Activated CD4-positive, alpha-beta T cell treated with anti-CD3 and anti-CD28 coated beads for 24 hours (primary cell): ENCODE measurements around the gene TNFAIP2.
"Not testable (repeated sequence)": the region's sequence is repeated elsewhere in the genome, so short reads cannot be mapped to it uniquely, and the experiment has no call there.

Experiments
- DNase-seq, 2 donors: peaks; one replicate each; pipeline ENCODE4 v3.0.0-alpha.2; 2020; ENCODE audit warnings: low read depth in 2 of 2

Gene TNFAIP2

DNA sequence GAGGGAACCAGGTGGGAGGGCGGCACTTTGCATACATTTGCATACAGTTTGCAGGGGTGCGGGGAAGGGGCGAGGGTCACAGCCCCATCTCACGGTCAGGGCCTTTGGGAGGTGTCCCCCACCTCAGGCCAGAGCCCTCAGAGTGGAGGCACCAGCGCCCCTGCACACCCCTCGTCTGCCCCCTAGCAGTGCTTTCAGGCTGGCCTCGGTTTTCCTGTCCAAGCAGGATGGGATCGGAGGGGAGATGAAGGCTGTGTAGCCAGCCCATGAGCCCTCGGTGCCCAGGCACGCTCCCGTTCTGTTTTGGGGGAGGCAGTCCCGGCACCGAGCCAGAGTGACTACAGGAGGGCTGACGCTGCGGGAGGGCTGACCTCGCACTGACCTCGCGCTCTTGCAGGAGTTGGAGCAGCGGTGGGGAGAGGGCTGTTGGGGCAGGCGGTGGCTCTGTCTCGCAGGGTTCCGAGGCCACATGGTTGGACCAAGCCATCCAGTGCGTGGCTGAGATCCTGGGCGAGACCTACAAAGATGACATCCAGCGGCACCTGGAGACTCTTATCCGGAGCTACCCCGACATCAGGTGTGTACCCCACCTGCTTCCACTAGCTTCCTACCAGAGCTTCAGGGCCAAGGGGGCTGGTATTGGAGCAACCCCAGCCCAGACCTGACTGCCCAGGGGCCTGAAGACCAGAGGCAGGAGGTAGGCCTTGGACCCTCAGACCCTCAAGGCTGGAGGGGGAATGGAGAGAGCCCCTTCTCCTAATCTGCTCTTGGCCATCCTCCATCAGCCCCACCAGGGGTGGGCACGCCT, 15.1 kb upstream of the TNFAIP2 start:
- no peak for DNase-seq

DNA sequence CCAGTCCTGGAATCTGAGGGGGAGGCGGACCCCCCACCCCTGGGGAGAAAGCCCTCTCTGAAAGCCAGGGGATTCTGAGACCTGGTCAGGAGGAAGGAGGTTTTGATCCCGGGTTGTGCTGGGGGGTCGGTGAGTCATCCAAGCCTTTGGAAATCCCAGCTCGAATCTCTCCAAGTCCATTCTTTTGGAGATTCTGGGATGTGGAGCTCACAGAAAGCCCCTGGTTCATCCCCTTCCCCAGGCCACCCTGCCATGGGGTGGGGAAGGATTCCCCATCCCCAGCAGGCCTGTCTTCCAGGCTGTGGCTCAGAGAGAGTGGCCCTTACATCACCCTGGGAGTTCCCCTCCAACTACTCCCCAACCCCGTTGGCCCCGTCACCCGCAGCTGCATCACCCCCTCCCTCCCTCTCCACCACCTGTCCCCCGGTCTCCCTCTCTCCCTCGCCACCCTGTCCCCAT, 14.5 kb upstream of the TNFAIP2 start:
- no peak for DNase-seq

DNA sequence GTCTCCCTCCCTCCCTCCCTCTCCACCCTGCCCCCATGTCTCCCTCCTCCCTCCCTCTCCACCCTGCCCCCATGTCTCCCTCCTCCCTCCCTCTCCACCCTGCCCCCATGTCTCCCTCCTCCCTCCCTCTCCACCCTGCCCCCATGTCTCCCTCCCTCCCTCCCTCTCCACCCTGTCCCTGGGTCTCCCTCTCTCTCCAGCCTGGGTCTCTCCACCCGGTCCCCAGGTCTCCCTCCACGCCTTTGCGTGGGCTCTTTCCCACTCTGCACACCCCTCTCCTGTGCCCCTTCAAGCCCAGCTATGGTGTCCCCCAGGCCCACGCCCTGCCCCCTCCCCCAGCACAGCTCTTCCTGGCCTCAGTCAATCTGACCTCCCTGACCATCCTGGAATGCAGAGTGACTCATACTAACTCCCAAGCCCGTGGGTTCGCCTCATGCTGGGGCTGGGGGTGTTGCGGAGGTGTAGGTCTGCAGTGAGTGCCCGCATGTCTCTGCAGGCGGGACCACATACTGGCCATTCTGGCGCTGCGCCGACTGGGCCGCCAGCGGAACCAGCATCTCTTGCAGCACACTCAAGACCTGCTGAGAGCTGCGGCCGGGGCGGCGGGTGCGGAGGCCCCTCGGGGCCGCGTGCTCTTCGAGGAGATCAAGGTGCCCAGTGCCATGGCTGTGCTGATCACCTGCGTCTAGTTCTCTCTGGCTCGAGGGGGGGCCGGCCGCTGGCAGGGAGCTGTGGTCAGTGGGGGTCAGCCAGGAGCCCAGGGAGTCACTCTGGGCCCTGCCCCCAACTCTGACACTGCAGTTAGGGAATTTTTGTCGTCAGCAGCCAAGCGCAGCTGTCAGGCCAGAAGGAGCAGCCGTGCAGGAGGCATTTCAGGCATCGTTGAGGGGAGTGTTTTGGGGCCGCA, 13.5 kb upstream of the TNFAIP2 start:
- DNase-seq, result no peak

DNA sequence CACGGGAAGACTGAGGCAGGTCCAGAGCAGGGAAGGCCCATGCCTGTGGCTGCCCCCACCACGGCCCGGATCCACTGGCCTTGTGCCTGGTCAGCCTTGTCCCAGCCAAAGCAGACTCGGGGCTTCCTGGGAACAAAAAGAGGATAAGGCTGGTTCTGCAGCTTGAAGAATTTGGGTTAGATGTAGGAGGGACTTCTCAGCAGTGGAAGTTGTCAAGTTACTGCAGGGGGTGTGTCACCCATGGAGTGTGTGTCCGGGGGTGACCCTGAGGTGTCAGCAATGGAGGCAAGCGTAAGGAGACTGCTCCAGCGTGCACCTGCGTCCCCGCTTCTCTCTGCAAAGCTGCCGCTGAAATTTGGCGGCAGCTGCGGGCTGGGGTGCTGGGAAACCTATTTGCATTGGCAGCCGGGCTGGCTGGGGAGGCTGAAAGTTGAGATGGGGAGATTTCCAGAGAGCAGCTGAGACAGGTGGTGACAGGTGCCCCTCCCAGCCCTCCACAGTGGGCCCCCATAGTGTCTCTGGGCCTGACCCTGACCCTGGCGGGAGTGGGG, 12.5 kb upstream of the TNFAIP2 start:
- no peak for DNase-seq

DNA sequence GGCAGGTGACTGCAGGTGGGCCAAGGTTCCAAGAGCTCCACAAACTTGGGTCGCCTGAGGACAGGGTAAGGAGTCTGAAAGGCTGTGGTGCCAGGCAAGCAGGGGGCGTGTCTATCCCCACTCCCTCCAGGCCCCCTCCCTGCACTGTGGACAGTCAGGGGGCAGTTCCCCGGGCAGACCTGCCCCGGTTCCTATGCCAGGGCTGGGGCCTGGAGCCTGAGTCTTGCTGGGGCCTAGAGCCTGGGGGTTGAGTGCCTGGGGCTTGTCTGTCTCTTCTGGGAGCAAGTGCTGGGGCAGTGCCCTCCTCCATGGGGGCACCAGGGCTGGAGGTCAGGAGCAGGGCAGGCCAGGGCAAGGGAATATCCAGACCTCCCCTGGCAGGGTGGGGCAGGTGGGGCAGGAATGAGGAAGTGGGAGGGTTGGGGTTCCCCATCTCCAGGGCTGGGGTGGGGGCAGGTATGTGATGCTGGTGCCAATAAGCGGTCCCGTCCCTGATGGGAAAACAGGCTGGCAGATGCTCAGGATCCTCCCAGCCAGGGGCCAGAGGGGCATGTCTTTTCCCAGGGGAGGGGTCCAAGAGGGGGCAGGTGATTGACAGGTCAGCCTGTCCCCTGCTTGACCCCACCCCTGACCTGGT, 11.9 kb upstream of the TNFAIP2 start:
- no peak for DNase-seq

DNA sequence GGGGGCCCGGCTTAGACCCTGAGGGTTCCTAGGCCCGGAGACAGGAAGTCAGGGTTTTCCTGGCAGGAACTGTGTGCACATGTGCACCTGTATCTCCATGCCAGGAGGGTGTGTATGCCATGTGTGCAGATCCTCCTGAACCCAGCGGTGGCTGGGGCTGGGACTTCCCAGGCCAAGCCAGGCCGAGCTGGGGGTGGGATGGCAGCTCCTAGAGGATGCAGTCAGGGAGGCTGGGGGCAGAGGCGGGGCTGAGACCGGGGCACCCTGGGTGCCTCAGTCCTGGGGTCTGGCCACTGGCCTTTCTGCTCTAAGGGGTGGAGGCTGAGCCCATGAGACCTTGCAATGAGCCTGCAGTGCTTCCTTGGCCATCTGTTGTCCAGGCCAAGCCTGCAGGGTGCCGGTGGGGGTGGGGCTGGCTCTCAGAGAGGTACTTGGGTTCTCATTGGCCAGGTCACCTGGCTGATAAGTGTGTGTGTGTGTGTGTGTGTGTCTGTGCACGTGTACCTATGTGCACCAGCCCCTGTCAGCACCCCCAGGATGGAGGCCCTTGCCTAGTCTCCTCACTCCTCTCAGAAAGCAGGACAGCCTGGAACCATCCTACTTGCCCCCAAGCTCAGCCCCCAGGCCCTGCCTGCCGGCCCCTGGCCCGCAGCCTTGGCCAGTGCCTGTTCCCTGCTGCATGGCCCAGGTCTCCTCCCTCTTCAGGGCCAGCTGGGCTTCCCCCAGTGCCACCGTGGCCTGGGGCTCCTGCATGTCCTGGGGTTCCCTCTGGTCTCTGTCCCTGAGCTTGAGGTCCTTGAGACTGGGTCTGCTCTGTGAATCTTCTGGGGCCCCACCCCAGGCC, 10.6 kb upstream of the TNFAIP2 start:
- DNase-seq, result no peak

DNA sequence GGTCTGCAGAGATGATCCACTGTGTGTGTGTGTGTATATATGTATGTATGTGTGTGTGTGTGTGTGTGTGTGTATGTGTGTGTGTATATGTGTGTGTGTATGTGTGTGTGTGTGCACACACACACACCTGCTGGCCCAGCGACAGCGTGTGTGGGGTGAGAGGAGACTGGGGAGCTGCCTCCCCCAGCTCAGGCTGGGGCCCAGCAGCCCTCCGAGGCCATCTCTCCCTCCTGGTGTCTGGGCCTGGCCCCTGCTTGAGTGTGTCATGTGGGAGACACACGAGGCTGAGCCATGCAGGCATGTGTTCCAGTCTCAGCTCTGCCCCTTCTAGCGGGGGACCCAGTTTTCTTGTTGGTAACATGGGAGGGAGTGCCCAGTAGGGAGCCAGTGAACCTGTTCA, 10.0 kb upstream of the TNFAIP2 start:
- no peak for DNase-seq

DNA sequence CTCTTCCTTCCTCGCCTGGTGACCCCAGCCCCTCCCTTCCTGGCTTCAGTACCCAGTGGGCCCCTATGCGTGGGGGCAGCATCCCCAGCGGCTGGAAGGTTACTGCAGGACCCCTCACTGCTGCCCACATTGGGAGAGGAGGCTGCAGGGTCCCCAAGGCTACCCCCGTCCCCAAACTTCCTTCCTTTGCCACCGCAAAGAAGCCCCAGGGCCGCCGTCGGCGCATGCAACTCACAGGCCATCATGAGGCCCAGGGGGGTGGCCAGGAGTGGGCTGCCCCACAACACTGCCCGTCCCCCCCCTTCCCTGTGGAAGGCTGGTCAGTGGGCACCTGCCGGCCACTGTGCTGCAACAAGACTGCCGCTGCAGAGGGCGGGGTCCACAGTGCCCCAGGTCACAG, 9.5 kb upstream of the TNFAIP2 start:
- DNase-seq, result no peak

DNA sequence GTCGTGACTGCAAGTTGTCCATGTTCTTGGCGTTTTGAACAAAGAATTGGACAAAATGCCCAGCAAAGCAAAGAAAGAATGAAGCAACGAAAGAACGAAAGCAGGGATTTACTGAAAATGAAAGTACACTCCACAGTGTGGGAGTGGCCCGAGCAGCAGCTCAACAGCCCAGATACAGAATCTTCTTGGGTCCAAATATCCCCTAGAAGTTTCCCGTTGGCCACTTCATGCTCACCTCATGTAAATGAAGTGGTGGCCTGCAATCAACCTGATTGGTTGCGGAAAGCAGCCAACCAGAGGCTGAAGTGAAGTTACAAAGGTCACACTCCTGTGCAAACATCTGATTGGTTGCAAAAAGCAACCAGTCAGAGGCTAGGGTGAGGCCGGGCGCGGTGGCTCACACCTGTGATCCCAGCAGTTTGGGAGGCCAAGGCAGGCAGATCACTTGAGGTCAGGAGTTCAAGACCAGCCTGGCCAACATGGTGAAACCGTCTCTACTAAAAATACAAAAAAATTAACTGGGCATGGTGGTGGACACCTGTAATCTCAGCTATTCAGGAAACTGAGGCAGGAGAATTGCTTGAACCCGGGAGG, 8.1 kb upstream of the TNFAIP2 start:
- DNase-seq, result not testable (repeated sequence)

DNA sequence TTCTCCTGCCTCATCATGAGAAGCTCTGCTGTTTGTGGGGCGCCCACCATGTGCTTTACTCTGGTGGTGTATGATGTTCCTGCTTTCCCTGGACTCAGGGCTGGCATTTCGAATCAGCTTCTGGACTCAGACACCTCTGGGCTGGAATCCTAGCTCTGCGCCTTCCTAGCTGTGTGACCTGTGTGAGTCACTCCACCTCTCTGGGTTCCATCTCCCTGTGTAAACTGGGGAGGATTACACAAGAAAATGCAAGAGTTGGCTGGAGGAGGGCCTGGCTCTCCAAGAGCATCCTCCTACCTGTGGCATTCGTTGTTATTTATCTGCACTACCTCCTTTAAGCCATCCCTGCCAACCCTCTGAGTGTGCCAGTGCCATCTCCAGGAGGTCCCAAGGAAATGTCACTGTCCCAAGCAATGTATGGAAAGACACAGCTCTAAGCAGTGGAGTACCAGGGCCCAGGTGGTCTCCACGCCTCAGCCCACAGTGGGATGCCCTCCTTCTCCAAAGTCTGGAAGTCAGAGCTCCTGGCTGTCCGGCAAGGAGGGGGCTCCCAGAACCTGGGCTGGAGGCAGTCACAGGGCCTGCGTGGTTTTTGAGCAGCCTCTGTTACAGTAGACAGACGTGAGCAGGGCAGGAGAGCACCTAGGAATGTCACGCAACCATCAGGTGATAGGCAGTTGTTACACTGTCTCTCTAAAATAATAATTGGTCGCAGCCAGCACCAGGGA, 7.3 kb upstream of the TNFAIP2 start:
- DNase-seq, result no peak

DNA sequence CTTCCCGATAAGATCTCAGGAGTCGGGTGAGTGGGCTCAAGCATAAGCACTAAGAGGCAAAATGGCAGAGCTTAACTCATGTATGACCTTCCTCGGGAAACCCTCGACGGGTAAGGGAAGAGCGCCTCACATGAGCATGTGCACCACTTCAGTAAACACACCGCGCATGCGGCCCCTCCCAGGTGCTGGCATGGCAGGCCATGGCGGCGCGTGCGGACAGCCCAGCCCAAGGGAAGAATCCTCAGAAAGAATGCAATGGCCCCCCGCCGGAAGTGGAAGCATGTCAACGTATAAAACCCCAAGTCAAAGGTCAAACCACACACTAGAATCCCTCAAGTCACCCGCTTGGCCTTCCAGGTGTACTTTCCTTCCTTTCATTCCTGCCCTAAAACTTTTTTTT, 6.6 kb upstream of the TNFAIP2 start:
- no peak for DNase-seq

DNA sequence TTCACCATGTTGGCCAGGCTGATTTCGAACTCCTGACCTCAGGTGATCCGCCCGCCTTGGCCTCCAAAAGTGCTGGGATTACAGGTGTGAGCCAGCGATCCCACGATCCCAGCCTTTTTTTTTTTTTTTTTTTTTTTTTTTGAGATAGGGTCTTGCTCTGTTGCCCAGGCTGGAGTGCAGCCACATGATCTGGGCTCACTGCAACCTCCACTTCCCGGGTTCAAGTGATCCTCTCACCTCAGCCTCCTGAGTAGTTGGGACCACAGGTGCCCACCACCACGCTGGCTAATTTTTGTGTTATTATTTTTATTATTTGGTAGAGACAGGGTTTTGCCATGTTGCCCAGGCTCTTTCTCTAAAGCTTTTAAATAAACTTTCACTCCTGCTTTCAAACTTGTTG, 5.8 kb upstream of the TNFAIP2 start:
- DNase-seq, result not testable (repeated sequence)

DNA sequence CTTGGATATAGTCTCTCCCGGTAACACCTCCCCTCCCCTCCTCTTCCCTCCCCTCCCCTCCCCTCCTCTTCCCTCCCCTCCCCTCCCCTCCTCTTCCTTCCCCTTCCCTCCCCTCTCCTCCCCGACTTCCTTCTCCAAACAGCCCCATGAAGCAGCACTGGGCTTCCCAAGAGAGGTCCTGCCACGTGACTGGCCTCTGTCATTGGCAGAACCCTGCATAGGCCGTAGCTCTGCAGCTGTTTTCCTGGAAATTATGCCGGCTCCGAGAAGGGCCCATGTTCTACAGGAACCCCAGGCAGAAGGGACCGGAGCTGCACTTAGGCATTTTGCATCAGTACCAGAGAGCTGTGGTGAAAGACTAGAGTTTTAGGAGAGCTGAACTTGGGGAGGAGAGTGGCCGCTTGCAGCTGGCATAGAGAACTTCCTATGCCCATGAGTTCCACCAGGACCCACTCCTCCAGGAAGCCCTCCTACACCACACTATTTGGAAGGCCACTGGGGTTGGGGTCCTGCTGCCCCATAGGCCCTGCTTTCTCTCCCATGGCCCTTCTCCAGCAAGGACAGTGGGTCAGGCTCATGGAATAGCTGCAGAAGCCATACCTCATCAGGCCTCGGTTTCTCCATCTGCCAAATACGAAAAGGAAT, 5.1 kb upstream of the TNFAIP2 start:
- DNase-seq, result no peak

DNA sequence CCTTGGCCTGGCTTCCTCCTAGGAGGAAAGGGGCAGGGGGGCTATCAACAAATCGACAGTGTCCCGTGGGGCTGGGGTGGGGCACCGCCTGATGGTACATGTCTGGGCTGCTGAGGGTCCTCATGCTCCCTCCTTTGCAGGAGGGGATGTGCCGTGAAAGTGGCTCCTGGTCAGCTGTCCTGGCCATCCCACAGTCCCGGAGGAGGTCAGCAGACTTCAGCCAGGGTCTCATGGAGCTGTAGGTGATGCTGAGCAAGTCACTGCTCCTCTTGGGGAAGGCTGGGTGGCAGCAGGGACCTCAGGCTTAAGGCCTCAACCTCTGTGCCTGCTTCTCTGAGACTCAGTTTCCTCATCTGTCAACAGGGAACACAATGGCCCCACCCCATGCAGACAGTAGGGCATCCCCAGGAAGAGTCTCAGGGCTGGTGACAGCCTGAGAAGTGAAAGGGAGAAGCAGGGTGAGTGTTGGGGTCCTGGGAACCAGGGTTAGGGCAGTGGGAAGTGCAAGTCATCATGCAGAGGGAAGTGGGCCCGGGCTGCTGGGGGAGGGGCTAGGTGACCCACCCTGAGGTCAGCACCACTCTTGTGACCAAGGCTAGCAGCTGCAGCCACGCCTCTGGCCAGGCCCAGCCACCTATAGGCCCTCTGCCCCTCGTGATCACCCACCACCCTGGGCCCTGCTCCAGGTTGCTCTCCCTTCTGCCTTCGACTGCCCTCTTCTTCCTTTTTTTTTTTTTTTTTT, 4.4 kb upstream of the TNFAIP2 start:
- DNase-seq, result no peak

DNA sequence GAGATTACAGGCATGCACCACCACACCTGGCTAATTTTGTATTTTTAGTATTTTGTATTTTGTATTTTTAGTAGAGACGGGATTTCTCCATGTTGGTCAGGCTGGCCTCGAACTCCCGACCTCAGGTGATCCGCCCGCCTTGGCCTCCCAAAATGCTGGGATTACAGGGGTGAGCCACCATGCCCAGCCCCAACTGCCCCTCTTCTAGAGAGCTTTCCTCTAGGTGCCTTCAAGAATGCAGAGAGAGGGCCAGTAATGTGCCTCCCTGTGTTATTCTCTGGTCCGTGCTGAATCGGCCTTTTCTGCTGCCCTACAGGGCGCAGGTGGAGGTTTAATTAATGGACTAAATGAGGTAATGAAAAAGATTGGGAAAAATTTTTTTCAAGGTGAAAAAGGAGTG, 3.7 kb upstream of the TNFAIP2 start:
- not testable (repeated sequence) for DNase-seq

DNA sequence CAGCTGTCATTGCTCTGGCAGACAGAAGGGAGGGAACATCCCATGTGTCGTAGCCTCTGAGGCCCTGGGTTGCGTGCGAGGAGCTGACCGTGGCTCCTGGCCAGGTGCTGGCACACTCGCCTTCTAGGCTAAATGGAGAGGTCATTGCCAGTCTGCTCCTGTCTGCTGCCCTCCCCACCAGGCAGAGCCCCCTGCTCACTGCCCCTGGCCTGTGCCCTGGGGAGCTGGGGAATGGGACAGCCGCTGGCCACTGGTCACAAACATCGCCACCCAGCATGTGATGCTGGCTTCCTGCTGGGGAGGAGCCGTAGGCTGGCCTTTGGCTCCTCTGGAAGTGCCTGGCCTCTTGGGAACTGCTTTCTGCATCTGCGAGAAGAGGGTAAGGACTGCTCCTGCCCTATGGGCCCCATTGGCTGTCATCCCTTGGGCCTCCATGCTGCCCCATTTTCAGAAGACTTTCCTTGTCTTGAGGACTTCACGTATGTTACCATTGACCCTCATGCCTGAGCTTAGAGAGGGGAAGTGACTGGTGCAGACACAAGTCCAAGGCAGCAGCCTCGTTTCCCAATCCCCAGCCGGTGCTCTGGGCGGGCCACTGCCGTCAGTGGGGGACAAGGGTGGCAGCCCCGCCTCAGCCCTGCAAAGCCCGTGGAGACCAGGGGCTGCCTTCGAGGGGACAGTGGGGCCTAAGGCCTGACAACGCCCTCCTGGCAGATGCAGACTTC, 2.0 kb upstream of the TNFAIP2 start:
- no peak for DNase-seq

DNA sequence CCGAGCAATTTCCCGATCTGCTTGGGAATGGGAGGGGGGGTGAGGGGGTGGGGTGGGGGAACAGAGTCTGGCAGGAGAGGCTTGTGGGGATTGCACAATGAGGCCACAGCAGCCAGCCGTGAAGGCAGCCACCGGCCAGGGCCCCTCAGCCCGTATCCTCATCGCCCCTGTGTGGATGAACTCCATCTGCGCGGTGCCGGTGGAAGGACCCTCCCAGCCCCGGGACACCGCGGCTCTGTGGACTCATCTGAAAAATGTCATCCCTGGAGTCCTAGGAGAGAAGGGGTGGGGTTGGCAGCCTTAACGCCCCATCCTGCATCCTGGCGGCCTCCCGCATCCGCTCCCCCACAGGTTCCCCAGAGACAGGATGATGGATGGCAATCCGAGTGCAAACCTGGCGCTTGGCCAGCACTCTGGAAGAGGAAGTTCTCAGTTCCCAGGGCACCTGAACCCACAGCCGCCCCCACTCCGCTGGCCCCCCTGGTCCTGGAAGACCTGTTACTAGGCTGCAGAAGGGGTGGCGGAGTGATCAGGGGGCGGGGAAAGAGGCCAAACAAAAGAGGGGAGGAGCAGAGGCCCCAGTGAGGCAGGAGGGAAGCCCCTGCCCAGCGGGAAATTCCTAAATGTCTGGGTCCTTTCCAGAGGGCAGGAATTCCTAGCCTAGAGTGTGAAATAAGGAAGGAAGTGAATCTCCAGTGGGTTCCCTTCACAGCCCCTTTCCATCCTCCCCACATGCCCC, 1.2 kb upstream of the TNFAIP2 start:
- DNase-seq, result no peak

DNA sequence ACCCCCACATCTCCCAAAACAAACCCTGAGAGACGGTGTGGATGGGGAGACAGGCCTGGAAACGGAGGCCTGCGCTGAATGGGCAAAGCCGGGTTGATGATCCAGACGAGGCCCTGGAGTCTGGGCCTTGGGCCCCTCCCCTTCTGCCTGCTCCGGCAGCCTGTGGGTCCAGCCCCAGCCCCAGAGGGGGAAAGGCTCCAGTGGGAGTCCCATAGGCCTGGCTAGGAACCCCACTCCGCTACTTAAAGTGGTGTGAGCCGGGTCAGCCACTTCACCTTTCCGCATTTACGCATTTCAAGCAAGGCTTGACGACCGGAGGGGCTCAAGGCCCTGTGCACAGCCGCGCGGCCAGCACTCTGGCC, 695 bp upstream of the TNFAIP2 start:
- no peak for DNase-seq
